ENCODE measurements around the gene SLC22A6.

The SLC22A6 gene, protein sequence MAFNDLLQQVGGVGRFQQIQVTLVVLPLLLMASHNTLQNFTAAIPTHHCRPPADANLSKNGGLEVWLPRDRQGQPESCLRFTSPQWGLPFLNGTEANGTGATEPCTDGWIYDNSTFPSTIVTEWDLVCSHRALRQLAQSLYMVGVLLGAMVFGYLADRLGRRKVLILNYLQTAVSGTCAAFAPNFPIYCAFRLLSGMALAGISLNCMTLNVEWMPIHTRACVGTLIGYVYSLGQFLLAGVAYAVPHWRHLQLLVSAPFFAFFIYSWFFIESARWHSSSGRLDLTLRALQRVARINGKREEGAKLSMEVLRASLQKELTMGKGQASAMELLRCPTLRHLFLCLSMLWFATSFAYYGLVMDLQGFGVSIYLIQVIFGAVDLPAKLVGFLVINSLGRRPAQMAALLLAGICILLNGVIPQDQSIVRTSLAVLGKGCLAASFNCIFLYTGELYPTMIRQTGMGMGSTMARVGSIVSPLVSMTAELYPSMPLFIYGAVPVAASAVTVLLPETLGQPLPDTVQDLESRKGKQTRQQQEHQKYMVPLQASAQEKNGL

DNA sequence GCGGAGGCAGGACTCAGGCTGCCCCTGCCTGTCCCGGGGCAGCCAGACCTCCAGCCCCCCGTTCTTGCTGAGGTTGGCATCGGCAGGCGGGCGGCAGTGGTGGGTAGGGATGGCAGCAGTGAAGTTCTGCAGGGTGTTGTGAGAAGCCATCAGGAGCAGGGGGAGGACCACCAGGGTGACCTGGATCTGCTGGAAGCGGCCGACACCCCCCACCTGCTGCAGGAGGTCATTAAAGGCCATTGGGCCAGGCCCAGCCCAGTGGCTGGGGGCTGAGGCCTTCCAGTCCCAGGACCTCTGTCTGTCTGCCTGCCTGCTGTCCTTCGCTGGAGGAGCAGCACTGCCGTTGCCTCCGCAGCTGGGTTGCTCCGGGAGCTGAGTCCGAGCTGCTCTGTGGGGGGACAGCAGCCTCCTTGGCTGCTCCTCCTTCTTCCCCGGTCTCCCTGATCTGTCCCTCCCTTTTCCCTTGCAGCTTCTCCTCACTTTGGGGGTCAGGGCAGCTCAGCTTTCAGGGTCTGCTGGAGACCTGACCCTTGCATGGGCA, at the start of gene SLC22A6:
Gene SLC22A6, minus strand, starts transcription at position 517 of the 541 bp plus-strand sequence. Its CDS starts 277 bp downstream, at position 240.
- in situ Hi-C loops (cut with HindIII; ENCODE audit: low sequenced_read_pairs), result no loop called here

DNA sequence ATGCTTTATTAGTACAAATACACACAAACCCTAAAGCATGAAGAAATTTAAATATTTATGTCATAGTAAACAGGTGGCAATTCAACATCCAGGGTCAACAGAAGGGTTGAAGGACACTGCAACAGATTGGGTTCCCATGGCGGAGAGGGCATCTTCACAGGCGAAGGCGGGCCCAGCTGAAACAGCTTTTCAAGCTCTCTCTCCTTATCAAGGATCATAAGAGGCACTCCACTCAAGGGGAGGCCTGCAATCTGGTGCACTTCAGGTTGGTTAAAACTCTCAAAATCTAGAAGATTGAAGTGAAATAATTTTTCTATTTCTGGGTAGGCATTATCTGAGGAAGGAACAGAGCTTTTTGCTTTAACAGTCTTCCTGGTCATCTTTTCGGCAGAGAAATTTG, 47.7 kb upstream of the SLC22A6 start:
- in situ Hi-C loops (cut with HindIII; ENCODE audit: low sequenced_read_pairs), result no loop called here

DNA sequence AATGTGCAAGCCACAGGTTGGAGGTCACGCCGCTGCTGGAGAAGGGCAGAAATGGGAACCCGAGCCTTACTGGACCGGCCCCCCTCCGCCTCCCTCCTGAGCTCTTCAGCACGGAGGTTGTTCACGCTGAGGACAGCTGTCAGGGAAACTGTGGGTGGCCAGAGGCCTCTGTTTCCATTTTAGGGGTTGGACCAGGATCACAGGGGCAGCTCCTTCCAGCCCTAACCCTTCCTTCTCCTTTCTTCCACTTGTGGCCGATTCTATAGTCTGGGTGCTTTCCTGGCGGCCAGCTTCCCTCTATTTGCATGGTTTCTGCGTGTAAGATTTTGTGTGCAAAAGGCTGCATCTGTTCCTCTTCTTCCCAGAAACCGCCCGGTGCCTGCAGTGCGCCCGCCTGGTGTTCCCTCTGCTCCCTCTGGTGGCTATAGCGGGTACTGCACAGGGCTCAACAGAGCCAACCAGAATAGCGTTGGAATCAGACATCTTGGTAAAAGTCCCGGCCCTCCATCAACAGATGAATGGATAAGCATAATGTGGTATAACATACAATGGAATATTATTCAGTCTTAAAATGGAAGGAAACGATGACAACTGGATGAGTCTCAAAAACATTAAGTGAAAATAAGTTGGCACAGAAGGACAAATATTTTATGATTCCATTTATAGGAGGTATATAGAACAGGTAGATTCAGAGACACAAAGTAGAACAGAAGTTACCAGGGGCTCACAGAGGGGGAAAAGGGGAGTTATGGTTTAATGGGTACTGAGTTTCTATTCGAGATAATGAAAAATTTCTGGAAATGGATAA, 39.3 kb upstream of the SLC22A6 start:
- in situ Hi-C loops (cut with HindIII; ENCODE audit: low sequenced_read_pairs), result no loop called here

DNA sequence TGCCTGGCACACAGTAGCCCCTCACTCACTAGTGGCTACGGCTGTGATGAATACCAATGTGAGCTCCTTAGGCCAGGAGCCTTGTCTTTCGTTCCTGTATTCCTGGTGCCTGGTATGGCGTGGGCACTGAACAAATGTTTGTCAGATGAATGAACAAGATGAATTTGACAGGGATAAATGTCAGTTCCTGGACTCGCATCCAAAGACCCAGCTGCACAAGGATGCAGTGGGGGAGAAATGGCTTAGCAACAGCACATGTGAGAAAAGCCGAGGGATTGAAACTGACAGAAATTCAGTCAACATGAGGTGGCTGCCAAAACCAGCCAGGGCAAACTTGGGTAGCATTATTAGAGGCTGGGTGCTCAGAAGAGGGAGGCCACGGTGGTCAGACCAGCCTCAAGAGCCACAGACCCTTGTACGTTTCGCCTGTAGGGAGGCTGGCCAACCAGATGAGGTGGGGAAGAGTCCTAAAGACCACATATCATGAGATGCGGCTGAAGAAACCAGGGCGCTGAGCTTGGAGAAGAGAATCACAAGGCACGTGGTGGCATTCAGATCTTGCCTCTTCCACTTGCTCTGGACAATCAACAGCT, 38.6 kb upstream of the SLC22A6 start:
- in situ Hi-C loops (cut with HindIII; ENCODE audit: low sequenced_read_pairs), result no loop called here

DNA sequence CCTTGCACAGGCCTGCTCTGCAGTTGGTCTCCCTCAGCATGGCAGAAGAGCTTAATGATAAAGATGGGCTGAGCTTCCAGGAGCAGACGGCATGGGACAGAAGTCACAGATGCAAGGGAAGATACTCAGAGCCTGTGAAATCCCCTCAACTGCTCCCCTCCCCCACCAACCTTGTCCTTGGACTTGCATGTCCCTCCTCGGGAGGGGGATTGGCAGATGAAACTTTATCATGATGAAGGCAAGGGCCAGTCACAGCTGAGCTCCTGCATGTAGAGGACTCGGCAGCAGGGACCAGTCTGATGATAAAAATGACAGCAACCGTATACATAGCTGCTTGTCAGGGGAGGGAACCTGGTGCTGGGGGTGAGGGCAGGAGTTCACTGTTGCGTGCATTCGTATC, 37.7 kb upstream of the SLC22A6 start:
- in situ Hi-C loops (cut with HindIII; ENCODE audit: low sequenced_read_pairs), result no loop called here

DNA sequence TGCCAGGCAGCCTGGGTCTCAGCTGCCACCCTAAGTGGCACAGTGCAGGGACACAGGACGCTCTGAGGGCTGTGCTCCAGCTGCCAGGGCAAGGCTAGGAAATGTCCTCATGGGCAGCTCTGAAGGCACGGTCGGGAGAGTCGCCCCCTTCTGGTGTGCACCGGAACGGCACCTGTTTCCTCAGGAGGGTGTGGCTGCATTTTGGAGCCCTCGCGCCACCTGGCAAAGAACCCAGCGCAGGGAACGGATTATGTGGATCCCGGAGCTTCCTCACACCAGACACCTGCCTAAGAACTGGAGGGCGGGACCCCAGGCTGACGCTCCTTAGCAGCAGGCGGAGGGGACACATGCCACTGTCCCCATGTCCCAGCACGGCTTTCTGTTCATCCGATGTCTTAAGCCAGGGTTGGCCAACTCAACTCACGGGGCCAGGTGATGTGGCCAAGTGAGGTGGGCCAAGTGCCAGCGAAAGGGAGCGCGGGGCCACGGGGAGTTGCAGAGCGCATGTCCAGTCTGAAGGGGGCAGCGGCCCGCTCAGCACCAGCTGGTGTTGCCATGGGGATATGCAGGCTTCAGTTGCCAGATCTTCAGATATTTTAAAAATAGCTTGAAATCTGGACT, 36.0 kb upstream of the SLC22A6 start:
- in situ Hi-C loops (cut with HindIII; ENCODE audit: low sequenced_read_pairs), result no loop called here

DNA sequence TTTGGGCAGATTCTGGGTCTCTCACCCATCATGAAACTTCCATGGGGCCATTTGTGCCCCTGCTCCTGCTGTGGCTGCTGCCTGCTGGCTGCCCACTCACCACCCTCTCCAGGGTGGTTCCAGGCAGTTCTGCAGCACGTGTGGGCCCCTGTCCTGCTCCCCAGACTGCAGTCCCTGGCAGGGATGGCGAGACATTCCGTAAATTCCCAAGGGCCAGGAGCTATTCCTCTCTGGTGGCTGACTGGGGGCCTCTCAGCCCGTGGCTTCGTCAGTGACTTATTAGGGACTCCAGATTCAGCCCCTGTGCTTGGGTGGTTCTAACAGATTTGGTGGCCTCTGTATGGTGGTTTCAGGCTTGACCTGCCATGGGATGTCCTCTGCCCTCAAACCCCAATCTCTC, 34.7 kb upstream of the SLC22A6 start:
- in situ Hi-C loops (cut with HindIII; ENCODE audit: low sequenced_read_pairs), result no loop called here

DNA sequence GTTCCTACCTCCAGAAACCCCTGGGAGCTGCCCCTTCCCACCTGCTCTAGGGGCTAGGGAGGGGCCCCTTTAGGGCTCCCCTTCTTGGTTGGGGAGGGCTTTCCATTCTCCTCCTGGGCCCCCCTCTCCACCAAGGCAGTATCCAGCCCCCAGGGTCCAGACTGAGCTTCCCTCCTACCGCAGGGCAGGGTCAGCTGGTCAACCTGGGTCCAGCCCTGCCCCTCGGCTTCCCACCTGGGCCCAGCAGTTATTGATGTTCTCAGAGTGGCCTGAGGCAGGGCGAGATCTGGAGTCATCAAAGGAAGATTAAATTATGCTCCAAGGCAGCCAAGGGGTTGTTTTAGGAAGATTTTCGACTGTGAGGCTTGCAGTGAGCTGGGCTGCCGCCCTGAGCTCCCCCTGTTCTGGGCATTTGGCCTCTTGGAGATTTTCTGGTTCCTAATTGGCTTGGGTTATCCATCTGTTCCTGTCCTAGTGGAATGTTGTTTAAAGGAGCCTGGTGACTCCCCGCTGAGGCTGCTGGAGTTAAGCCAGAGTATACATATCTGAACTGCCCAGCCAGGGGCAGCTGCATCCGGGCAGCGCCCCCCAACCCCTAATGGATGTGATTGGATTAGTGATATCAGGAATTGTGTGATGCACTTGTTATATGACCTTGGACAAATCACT, 32.7 kb upstream of the SLC22A6 start:
- in situ Hi-C loops (cut with HindIII; ENCODE audit: low sequenced_read_pairs), result no loop called here

DNA sequence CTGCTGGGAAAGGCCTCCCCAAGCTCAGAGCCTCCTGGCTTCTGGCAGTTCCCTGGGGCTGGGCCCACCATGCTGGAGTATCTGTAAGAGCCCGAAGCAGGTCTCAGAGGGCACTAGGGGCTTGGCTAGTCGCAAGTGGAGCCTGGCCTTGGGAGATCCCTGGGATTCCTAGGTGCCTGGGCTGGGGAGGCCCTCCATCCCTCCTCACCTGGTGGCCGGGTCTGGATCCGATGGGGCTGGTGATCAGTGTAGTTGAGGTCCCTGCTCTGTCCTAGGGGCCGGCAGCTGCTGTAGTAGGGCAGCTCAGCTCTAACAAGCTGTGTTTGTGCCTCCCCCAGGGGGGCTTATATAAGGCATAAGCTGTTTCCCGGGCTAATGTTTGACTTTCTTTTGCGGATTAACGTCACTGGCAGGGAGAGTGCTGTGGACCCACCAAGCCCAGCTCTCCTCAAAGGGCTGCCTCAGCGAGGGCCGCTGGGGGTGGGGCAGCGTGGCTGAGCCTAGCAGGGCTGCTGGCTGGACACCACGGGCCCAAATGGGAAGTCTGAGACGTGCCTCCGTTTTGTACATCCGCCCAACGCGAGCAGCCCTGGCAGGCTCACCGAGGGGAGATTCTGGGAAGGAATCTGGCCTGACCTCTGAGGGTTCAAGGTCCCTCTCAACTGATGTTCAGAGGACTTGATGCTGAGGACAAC, 30.9 kb upstream of the SLC22A6 start, which contains the start of gene SLC22A8:
Gene SLC22A8, minus strand, starts transcription at position 321 of the 695 bp plus-strand sequence. CDS start 883 bp downstream, outside the sequence.
- in situ Hi-C loops (cut with HindIII; ENCODE audit: low sequenced_read_pairs), result no loop called here

DNA sequence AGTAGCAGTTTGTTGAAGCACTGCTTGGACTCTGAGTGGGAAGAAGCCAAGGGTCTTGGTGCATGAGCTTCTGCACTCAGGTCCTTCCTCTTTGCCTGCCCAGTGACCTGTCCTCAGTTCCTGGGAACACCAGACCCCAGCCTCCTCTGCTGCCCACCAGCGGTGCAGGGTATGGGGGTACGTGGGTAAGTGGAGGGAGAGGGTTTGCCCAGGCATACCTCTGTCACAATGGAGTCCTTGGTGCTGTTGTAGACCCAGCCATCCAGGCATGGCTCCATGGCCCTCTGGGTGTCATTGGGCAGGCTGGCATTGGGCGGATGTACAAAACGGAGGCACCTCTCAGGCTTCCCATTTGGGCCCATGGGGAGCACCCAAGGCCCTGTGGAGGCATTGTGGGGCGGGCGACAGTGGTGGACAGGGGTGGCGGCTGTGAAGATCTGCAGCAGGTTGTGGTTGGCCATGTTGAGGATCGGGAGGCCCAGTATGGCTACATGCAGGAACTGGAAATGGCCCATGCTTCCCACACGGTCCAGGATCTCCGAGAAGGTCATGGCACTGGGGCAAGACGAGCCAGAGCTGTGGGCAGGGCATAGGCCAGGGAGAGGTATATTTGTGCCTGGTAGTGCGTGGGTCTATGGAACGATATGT, 29.8 kb upstream of the SLC22A6 start:
- in situ Hi-C loops (cut with HindIII; ENCODE audit: low sequenced_read_pairs), result no loop called here

DNA sequence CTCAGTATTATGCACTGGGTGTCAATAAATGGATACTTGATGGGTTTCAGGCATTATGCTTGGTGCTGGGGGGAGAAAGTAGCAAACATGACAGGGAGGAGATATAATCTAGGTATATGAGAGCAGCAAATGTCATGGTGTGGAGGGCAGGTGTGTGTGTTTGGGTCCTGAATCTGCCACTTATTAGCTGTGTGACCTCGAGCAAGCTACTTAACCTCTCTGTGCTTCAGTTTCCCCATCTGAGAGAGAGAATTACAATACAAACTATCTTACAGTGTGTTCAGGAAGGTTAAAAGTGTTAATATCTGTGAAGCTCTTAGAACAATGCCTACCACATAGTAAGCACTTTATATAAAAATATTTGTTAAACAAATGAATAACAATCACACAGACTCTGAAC, 28.1 kb upstream of the SLC22A6 start:
- in situ Hi-C loops (cut with HindIII; ENCODE audit: low sequenced_read_pairs), result no loop called here

DNA sequence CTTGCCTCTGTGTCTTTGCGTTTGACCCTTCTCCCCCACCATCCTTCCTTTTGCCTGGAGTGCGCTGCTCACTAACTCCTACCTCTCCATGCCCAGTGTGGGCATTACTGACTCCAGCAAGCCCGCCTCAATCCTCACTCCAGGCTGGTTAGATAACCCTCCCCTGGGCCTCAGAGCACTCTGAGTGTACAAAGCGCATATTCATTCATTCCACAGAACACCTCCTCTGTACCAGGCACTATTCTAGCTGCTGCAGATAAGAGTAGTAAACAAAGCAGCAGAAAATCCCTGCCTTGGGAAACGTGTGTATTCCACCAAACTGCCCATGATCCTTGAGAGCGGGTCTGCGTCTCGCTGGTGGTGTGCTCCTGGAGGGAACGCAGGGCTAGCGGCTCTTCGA, 27.7 kb upstream of the SLC22A6 start:
- in situ Hi-C loops (cut with HindIII; ENCODE audit: low sequenced_read_pairs), result no loop called here

DNA sequence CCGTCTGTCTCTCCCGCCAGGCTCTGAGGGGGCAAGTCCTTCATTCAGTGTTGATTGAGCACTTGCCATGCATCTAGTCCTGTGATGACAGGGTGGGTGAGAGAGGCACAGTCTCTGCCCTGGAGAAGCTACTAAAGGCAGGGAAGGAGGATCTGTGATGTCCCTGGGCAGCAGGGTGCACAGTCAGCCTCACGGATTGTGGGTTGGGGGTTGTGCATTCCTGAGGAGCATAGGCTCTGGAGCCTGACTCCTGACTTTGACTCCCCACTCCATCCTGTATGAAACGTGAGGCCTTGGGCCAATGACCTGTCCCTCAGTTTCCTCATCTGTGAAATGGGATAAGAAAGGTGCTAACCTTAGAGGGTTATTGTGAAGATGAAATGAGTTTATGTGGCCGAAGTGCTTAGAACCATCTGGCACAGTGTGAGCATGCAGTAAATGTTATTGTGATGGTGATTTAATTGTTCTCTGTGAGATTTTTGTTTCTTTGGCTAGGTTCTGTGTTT, 26.2 kb upstream of the SLC22A6 start:
- in situ Hi-C loops (cut with HindIII; ENCODE audit: low sequenced_read_pairs), result no loop called here

DNA sequence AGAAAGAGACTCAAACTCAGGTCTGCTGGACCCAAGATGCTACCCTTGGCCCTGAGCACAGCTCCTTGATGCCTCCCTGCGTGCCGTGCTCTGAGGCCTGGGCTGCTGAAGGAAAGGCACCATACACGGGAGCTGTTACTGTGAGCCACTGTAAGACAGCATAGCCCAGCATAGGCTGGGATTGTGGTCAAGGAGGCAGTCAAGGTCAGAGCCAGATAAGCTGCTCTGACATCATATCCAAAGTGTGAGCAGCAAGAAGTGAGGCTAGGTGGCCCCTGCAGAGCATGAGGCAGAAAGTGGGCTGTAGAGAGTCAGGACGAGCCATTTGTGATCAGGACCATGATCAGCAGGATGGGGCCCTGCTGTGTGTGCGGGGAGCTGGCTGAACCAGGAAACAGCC, 23.2 kb upstream of the SLC22A6 start:
- in situ Hi-C loops (cut with HindIII; ENCODE audit: low sequenced_read_pairs), result loop anchor here (5.0 to 10.0 kb wide), 3 partner anchors 71 to 417 kb away; no protein-coding TSS in a partner anchor

DNA sequence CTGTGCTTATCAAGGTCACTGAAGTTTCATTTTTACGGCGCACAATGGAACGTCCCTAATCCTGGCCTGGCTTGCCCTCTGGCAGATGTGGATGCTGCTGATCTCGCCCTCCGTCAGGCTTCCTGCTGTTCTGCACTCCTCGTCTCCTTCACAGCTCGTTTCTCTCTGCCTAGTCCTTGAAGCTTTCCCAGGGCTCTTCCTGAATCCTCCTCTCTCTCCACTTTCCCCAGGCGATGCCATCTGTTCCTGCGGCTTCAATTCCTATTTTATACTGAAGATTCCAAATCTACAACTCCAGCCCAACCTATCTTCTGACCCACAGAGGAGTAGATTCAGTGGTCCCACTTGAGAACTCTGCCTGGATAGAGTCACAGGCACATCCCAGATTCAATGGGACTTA, 16.7 kb upstream of the SLC22A6 start:
- in situ Hi-C loops (cut with HindIII; ENCODE audit: low sequenced_read_pairs), result loop anchor here (10.0 kb wide), 2 partner anchors 97 to 423 kb away; no protein-coding TSS in a partner anchor

DNA sequence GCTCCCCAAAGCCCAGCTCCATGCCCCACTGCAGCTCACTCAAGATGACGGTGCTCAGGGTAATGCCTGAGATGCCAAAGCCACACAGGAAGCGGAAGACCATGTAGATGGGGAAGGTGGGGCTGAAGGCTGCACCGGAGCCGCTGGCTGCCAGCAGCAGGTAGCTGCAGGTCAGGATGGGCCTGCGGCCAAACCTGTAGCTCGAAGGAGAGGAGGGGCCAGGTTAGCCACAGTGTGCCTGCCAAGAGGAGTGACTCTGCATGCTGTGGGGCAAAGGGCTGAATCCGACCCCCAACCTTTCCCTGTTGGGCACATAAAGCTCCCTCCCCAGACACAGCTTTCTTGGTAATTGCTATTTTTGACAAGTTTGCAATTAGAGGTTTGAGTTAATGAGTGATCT, 14.9 kb upstream of the SLC22A6 start:
- in situ Hi-C loops (cut with HindIII; ENCODE audit: low sequenced_read_pairs), result loop anchor here (10.0 kb wide), 2 partner anchors 95 to 425 kb away; no protein-coding TSS in a partner anchor

DNA sequence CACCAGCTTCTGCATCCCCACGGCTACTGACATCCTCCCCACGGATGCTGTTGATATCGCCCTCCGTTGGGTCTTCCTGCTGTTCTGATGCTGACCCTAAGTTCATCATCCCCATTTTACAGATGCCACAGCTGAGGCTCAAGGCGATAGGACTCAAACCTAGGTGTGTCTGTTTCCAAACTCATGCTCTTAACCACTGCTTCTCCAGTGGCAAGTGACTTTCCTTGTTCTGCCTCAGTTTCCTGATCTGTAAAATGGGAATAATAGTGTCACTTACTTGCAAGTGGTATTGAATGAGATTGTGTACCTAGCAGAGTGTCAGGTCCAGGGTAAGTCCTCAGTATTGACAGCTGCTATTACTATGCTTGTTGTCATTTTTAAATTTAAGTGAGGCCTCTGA, 14.4 kb upstream of the SLC22A6 start:
- in situ Hi-C loops (cut with HindIII; ENCODE audit: low sequenced_read_pairs), result no loop called here

DNA sequence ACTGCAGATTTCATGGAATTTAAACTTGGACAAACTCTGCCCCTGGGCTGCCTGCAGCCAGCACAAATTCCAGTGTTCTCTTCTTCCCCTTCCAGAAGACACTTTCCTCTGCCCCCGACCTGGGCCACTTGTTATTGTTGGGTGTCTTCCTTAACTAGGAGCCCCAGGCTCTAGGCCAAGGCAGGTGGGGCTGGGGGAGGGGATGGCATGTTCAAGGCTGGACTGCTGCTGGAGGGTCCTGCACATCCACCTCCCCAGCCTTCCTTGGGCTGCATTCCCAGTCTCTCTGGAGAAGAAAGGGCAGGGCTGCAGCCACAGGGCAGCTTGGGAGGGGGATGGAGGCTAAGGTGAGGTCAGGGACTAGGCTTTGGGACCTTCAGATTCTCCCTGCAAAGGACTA, 11.5 kb upstream of the SLC22A6 start:
- in situ Hi-C loops (cut with HindIII; ENCODE audit: low sequenced_read_pairs), result no loop called here
